Gastroesophageal sphincter (tissue), 3 donors: ENCODE data around the gene GJB3.

Experiments
- CTCF ChIP-seq, 4 experiments: fragments of 200-600 bp in 2 of 4; fragments of 450-650 bp in 2 of 4; sonication (generic) in 1 of 4; IDR thresholded peaks; one replicate each; pipeline ENCODE4 v1.5.1; 2017 to 2019; ENCODE audit warnings: antibody characterized with exemption in 4 of 4, mild to moderate bottlenecking in 2 of 4, moderate library complexity in 2 of 4
- EP300 ChIP-seq: sonication (generic); formaldehyde crosslinking; IDR thresholded peaks from one replicate; pipeline ENCODE4 v1.6.1; 2017; ENCODE audit warnings: antibody characterized with exemption, mild to moderate bottlenecking
- POLR2A ChIP-seq, 2 donors: fragments of 450-650 bp; IDR thresholded peaks; one replicate each; pipeline ENCODE4 v1.6.1; 2017; ENCODE audit warnings: antibody characterized with exemption in 2 of 2, mild to moderate bottlenecking in 2 of 2, moderate library complexity in 1 of 2

GRCh38 chr1:34745666-34746065 lies 35.3 kb upstream of the GJB3 start:
- TF ChIP-seq POLR2A (IDR thresholded peaks at IDR 0.05) = no peak
- no peak for TF ChIP-seq CTCF (IDR thresholded peaks at IDR 0.05)
- TF ChIP-seq EP300 = no peak
